H1 (cell line): ENCODE measurements around the gene RALGAPB. TPM values are rescaled to one million over a fixed set of nuclear protein-coding genes. Genes with fewer than 3 reads are reported as not detected.
A peak's percentile ranks its signal among the peaks of the same experiment; 100 is the strongest.

Experiments
- CTCF ChIA-PET: fragments of 300-600 bp; sonication (Branson Sonifier 250); formaldehyde crosslinking; loops from one replicate; lab custom pipeline; 2021; ENCODE audit not compliant: partially characterized antibody; lab: Charles Lee
- POLR2A ChIA-PET: fragments of 300-600 bp; sonication (Branson Sonifier 250); formaldehyde crosslinking; loops from one replicate; lab custom pipeline; 2021; ENCODE audit warnings: inconsistent platforms; ENCODE audit not compliant: partially characterized antibody; lab: Charles Lee
- DNase-seq, 2 experiments: peaks; one replicate each; pipeline versions ENCODE4 v3.0.0 to v3.0.0-alpha.2; 2010 to 2022; ENCODE audit warnings: low spot score in 2 of 2, low read depth in 1 of 2, mixed read lengths in 1 of 2
- FAIRE-seq: peaks from 2 replicates; lab custom pipeline; 2011; peaks lifted over from hg19 to GRCh38; lab: Jason Lieb, UNC
- H2AFZ ChIP-seq: 2 replicates; pipeline ENCODE4 v1.8.1; 2012; ENCODE audit warnings: low read length, inconsistent platforms
- H2AK5ac ChIP-seq: 2 replicates; pipeline ENCODE4 v1.6.1; 2013; ENCODE audit warnings: low read depth, low read length
- H2BK120ac ChIP-seq: replicated peaks from 2 replicates; pipeline ENCODE3; 2013; ENCODE audit warnings: low read depth, low read length, inconsistent platforms
- H2BK12ac ChIP-seq: 2 replicates; pipeline ENCODE4 v1.6.1; 2013; ENCODE audit warnings: low read depth, low read length
- H2BK15ac ChIP-seq: 2 replicates; pipeline ENCODE4 v1.6.1; 2013; ENCODE audit warnings: low read length
- H2BK20ac ChIP-seq: 2 replicates; pipeline ENCODE4 v1.6.1; 2013; ENCODE audit warnings: low read length
- H2BK5ac ChIP-seq: 2 replicates; pipeline ENCODE4 v1.6.1; 2013; ENCODE audit warnings: low read depth, low read length
- H3K14ac ChIP-seq: 2 replicates; pipeline ENCODE4 v1.6.1; 2013; ENCODE audit warnings: inconsistent platforms; ENCODE audit not compliant: insufficient read length
- H3K18ac ChIP-seq: 2 replicates; pipeline ENCODE4 v1.6.1; 2013; ENCODE audit warnings: low read length; ENCODE audit errors: extremely low read depth
- H3K23ac ChIP-seq: 2 replicates; pipeline ENCODE4 v1.6.1; 2013; ENCODE audit warnings: inconsistent platforms; ENCODE audit not compliant: insufficient read length
- H3K23me2 ChIP-seq: 2 replicates; pipeline ENCODE4 v1.6.1; 2013; ENCODE audit warnings: low read depth, low read length
- H3K27ac ChIP-seq: 2 replicates; pipeline ENCODE4 v1.6.1; 2011; ENCODE audit warnings: low read depth, low read length, inconsistent platforms
- H3K27me3 ChIP-seq, 4 experiments: replicated peaks in 1 of 4; 1 replicate in 1 of 4; 2 replicates in 3 of 4; pipeline versions ENCODE4 v1.6.1 to v1.8.1; 2011 to 2013; ENCODE audit warnings: low read length in 3 of 4, mild to moderate bottlenecking in 3 of 4, inconsistent platforms in 2 of 4, mixed read lengths in 2 of 4, moderate library complexity in 1 of 4; ENCODE audit not compliant: control insufficient read depth in 3 of 4, insufficient read depth in 3 of 4; ENCODE audit errors: extremely low read depth in 1 of 4
- H3K36me3 ChIP-seq, 4 experiments: 2 replicates each; pipeline versions ENCODE4 v1.6.1 to v1.8.1; 2011 to 2013; ENCODE audit warnings: mild to moderate bottlenecking in 4 of 4, low read length in 3 of 4, moderate library complexity in 2 of 4, control low read depth in 1 of 4, inconsistent platforms in 1 of 4; ENCODE audit not compliant: insufficient read depth in 4 of 4, control insufficient read depth in 2 of 4
- H3K4ac ChIP-seq: replicated peaks from 2 replicates; pipeline ENCODE3; 2013; ENCODE audit warnings: low read length, low read depth, mixed read lengths, inconsistent platforms; ENCODE audit not compliant: insufficient read length
- H3K4me1 ChIP-seq, 4 experiments: replicated peaks in 1 of 4; 1 replicate in 1 of 4; 2 replicates in 3 of 4; pipeline versions ENCODE4 v1.6.1 to v1.8.1; 2011 to 2013; ENCODE audit warnings: low read length in 3 of 4, inconsistent platforms in 2 of 4, mixed read lengths in 1 of 4; ENCODE audit not compliant: insufficient read depth in 4 of 4, control insufficient read depth in 3 of 4
- H3K4me2 ChIP-seq, 2 experiments: 2 replicates each; pipeline versions ENCODE4 v1.6.1 to v1.8.1; 2011 to 2013; ENCODE audit warnings: low read depth in 2 of 2, low read length in 2 of 2, control low read depth in 1 of 2, inconsistent platforms in 1 of 2, mild to moderate bottlenecking in 1 of 2; ENCODE audit not compliant: insufficient read depth in 1 of 2
- H3K4me3 ChIP-seq, 4 experiments: fragments of 200-600, 300-600 bp in 1 of 4; sonication (generic), shearing (Covaris generic), sonication (Bioruptor Twin) in 1 of 4; 2 replicates each; pipeline versions ENCODE4 v1.5.1 to v1.8.1; 2011 to 2016; ENCODE audit warnings: low read length in 4 of 4, low read depth in 3 of 4, control low read depth in 2 of 4, inconsistent platforms in 2 of 4, mild to moderate bottlenecking in 2 of 4, mixed read lengths in 1 of 4, moderate library complexity in 1 of 4; ENCODE audit not compliant: insufficient read depth in 2 of 4; ENCODE audit errors: extremely low read depth in 1 of 4
- H3K56ac ChIP-seq: replicated peaks from 2 replicates; pipeline ENCODE3; 2013; ENCODE audit warnings: low read depth, mild to moderate bottlenecking, mixed read lengths, low read length, inconsistent platforms; ENCODE audit not compliant: insufficient read length
- H3K79me1 ChIP-seq: 2 replicates; pipeline ENCODE4 v1.6.1; 2013; ENCODE audit warnings: low read depth, low read length, control low read depth
- H3K79me2 ChIP-seq, 2 experiments: 2 replicates each; pipeline versions ENCODE4 v1.6.1 to v1.8.1; 2012 to 2013; ENCODE audit warnings: low read length in 2 of 2, mild to moderate bottlenecking in 2 of 2, inconsistent platforms in 1 of 2; ENCODE audit not compliant: insufficient read depth in 2 of 2, control insufficient read depth in 1 of 2
- H3K9ac ChIP-seq, 4 experiments: replicated peaks in 1 of 4; 1 replicate in 1 of 4; 2 replicates in 3 of 4; pipeline versions ENCODE4 v1.6.1 to v1.8.1; 2011 to 2013; ENCODE audit warnings: low read depth in 3 of 4, low read length in 3 of 4, control low read depth in 2 of 4, mild to moderate bottlenecking in 2 of 4, moderate library complexity in 2 of 4, inconsistent platforms in 1 of 4; ENCODE audit errors: extremely low read depth in 1 of 4
- H3K9me3 ChIP-seq, 2 experiments: 2 replicates each; pipeline versions ENCODE4 v1.6.1 to v1.8.1; 2012 to 2013; ENCODE audit warnings: mild to moderate bottlenecking in 2 of 2, moderate library complexity in 2 of 2, control low read depth in 1 of 2, inconsistent platforms in 1 of 2, low read depth in 1 of 2, low read length in 1 of 2, mixed read lengths in 1 of 2; ENCODE audit not compliant: insufficient read depth in 2 of 2
- H4K20me1 ChIP-seq, 2 experiments: replicated peaks in 1 of 2; 2 replicates each; pipeline versions ENCODE3 to v1.8.1; 2011 to 2013; ENCODE audit warnings: inconsistent platforms in 2 of 2, low read length in 2 of 2, mild to moderate bottlenecking in 1 of 2; ENCODE audit not compliant: insufficient read depth in 2 of 2, control insufficient read depth in 1 of 2
- H4K5ac ChIP-seq: 2 replicates; pipeline ENCODE4 v1.6.1; 2013; ENCODE audit warnings: low read length, low read depth, mixed read lengths, inconsistent platforms; ENCODE audit not compliant: insufficient read length
- H4K8ac ChIP-seq: 2 replicates; pipeline ENCODE4 v1.8.0; 2013; ENCODE audit warnings: mild to moderate bottlenecking, moderate library complexity, low read length, inconsistent platforms; ENCODE audit not compliant: insufficient read depth; ENCODE audit errors: extremely low read depth
- H4K91ac ChIP-seq: replicated peaks from 2 replicates; pipeline ENCODE3; 2013; ENCODE audit warnings: low read length, mixed read lengths, inconsistent platforms; ENCODE audit not compliant: insufficient read length
- HDAC2 ChIP-seq, 2 experiments: fragments of 300-600 bp in 1 of 2; sonication (generic) in 1 of 2; IDR thresholded peaks; 2 replicates each; pipeline ENCODE4 v1.6.1; 2011 to 2012; ENCODE audit warnings: low read depth in 2 of 2, low read length in 2 of 2, mild to moderate bottlenecking in 2 of 2, moderate library complexity in 2 of 2, borderline replicate concordance in 1 of 2, inconsistent platforms in 1 of 2
- KDM1A ChIP-seq: fragments of 200-600, 300-600 bp; sonication (generic); IDR thresholded peaks from 2 replicates; pipeline ENCODE4 v1.7.1; 2016; ENCODE audit warnings: mild to moderate bottlenecking, low read length, borderline replicate concordance
- ZNF274 ChIP-seq: IDR thresholded peaks from 2 replicates; pipeline ENCODE4 v1.7.0; 2012; ENCODE audit warnings: low read length, borderline replicate concordance; ENCODE audit errors: extremely low read depth
- WGBS, 2 experiments: shearing (Covaris generic) in 1 of 2; methylation state at CpG; one replicate each; pipeline versions ENCODE4 v1.1.6 to v1.1.7; 2013 to 2015; ENCODE audit warnings: low lambda C conversion rate in 2 of 2, mixed read lengths in 2 of 2, inconsistent platforms in 1 of 2, low coverage in 1 of 2, missing lambda C conversion rate in 1 of 2; ENCODE audit not compliant: insufficient replicate concordance in 2 of 2, insufficient coverage in 1 of 2, insufficient read length in 1 of 2; ENCODE audit errors: extremely low coverage in 1 of 2, missing lambda C conversion rate in 1 of 2; 5-methylcytosine and 5-hydroxymethylcytosine counted together
- polyA plus RNA-seq, 7 experiments: library from polyadenylated mRNA; depleted of rRNA in 3 of 7; stranded (reverse) in 5 of 7; unstranded in 2 of 7; fragments of >200 nt in 5 of 7; fragments of 200-250 nt in 2 of 7; gene quantifications; 1 replicate in 5 of 7; 2 replicates in 1 of 7; 4 replicates in 1 of 7; pipeline versions ENCODE4 v1.2.1 to v1.2.3, GENCODE V29; 2011 to 2013; ENCODE audit warnings: missing spikeins in 2 of 7, mixed read lengths in 2 of 7
- total RNA-seq: library from RNA; stranded (reverse); fragmentation: NEBNext Ultra II Directional; extraction: Animal tissue kit (Norgen Biotek cat#: 25700); gene quantifications from 2 replicates; pipeline ENCODE4 v1.2.1, GENCODE V29; 2021

RALGAPB gene
- total and polyA plus RNA-seq, 2 of the 8 experiments (the other 6 are each of a cell fraction or from before 2014, with no cell fraction given), result 10.6 to 35.1 TPM

DNA sequence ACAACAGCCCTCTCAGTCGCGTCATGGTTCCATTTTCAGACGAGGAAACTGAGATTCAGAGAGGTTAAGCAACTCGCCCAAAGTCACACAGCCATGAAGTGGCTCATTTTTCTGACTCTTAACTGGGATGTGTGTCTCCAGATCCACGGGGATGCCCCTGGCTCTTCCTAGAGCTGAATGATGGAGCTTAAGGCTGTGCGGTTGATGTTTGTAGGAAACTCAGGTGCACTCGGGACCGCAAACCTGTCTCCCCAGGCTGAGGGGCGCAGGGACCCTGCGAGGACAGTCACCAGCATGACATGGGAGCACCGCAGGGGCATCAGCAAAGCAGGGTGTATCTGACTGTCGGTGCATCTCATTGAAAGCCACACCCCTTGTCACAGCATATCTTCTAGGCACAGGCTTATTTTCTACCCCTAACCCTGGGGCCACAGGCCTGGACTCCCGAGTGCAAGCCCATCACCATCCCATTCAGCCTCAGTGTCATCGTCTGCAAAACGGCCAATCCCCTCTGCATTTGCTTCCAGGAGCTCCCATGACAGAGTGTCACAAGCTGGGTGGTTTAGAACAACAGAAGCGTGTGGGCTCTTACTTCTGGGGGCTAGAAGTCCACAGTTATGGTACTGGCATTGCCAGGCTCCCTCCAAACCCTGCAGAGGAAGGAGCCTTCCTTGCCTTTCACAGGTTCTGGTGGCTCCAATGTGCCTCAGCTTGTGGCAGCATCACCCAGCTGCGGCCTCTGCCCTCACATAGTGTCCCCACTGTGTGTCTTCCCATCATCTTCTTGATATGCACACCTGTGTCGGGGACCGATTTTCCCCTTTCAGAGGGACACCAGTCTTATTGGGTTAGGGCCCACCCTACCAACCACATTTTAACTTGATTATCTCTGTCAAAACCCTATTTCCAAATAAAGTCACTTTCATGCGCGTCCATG, 119.1 kb downstream of the RALGAPB start:
- no peak overlapping the region for H2BK5ac ChIP-seq
- no peak for FAIRE-seq
- peaks cover 0 to 6% of the 10 kb centered on the region in 2 experiments for H4K20me1 ChIP-seq

More for the DNA sequence above, 119.1 kb downstream of the RALGAPB start:
- H3K18ac ChIP-seq, result no peak overlapping the region
- peaks cover 0 to 10% (median 4%) of the 10 kb centered on the region in 4 experiments; a peak in 3 of 7 replicates for H3K4me1 ChIP-seq
- H3K23ac ChIP-seq, result no peak overlapping the region
- no peak overlapping the region for H3K4me3 ChIP-seq
- no peaks in the 10 kb centered on the region for H3K27me3 ChIP-seq
- DNase-seq, result no peak
- no peaks in the 10 kb centered on the region for H3K79me2 ChIP-seq
- TF ChIP-seq ZNF274 (no peak), KDM1A (peak; percentile 89; the same call in 1 of the 2 replicates), HDAC2 (IDR thresholded peaks at IDR 0.05; ENCODE audit: borderline replicate concordance in 1 of 2, low read depth in 2 of 2, low read length in 2 of 2) (0 out of 4 replicates have a peak, but pooled peaks of 1 of the 2 experiments have one; percentile 65)
- H2AK5ac ChIP-seq, result no peak overlapping the region; the same call in 1 of the 2 replicates
- H3K4ac ChIP-seq, result no peak overlapping the region
- H3K4me2 ChIP-seq, result no peak overlapping the region
- H4K91ac ChIP-seq, result peak overlapping the region; percentile 20
- H3K9ac ChIP-seq, result no peak overlapping the region
- H2BK120ac ChIP-seq, result no peak overlapping the region
- peaks cover 11% of the 10 kb centered on the region for H3K23me2 ChIP-seq
- no peak overlapping the region for H2AFZ ChIP-seq
- ChIA-PET POLR2A (no interaction called here), CTCF (no interaction called here)
- H3K27ac ChIP-seq, result no peak overlapping the region
- no peaks in the 10 kb centered on the region for H3K9me3 ChIP-seq
- no peak overlapping the region for H4K5ac ChIP-seq
- no peak overlapping the region for H4K8ac ChIP-seq
- WGBS, 2 experiments, result 86% methylated on average over 21 of the region's 21 CpGs; no CpG with 5 or more reads in 1 of the 2 experiments
- H3K56ac ChIP-seq, result no peak overlapping the region
- H2BK20ac ChIP-seq, result peak overlapping the region; percentile 61; the same call in 1 of the 2 replicates
- H3K79me1 ChIP-seq, result no peaks in the 10 kb centered on the region; the same call in 1 of the 2 replicates
- H3K14ac ChIP-seq, result no peak overlapping the region
- no peaks in the 10 kb centered on the region for H3K36me3 ChIP-seq
- peak overlapping the region; percentile 63; the same call in 1 of the 2 replicates for H2BK15ac ChIP-seq
- H2BK12ac ChIP-seq, result no peak overlapping the region; the same call in 1 of the 2 replicates
